ENCODE results near the gene WWC2.

Gene WWC2

DNA sequence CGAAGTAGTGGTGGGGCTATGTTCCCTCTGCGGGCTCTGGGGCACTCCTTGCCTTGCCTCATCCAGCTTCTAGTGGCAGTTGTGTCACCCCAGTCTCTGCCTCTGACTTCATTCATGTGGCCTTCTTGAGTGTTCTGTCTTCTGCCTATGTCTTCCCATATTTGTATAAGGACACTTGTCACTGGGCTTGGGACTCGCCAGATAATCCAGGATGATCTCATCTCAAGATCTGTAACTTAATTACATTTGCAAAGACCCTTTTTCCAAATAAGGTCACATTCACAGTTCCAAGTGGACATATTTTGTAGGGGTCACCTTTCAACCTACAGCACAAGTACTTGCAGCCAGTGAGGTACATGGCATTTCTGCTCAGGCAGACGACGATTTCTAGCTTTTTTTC is 253.5 kb downstream of the WWC2 start:
- Mint-ChIP-seq H3K4me3 (no peak overlapping the region), H3K4me1 (peaks cover 53% of the 10 kb centered on the region), H3K27me3 (ENCODE audit: low read depth, poor library complexity) (peaks cover 14% of the 10 kb centered on the region), H3K9me3 (no peaks in the 10 kb centered on the region), H3K27ac (peak overlapping the region; percentile 26), H3K36me3 (ENCODE audit: low read depth) (no peaks in the 10 kb centered on the region)
- no peak for DNase-seq
- TF ChIP-seq, protein P1, sequence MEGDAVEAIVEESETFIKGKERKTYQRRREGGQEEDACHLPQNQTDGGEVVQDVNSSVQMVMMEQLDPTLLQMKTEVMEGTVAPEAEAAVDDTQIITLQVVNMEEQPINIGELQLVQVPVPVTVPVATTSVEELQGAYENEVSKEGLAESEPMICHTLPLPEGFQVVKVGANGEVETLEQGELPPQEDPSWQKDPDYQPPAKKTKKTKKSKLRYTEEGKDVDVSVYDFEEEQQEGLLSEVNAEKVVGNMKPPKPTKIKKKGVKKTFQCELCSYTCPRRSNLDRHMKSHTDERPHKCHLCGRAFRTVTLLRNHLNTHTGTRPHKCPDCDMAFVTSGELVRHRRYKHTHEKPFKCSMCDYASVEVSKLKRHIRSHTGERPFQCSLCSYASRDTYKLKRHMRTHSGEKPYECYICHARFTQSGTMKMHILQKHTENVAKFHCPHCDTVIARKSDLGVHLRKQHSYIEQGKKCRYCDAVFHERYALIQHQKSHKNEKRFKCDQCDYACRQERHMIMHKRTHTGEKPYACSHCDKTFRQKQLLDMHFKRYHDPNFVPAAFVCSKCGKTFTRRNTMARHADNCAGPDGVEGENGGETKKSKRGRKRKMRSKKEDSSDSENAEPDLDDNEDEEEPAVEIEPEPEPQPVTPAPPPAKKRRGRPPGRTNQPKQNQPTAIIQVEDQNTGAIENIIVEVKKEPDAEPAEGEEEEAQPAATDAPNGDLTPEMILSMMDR (IDR thresholded peaks at IDR 0.05): no peak

DNA sequence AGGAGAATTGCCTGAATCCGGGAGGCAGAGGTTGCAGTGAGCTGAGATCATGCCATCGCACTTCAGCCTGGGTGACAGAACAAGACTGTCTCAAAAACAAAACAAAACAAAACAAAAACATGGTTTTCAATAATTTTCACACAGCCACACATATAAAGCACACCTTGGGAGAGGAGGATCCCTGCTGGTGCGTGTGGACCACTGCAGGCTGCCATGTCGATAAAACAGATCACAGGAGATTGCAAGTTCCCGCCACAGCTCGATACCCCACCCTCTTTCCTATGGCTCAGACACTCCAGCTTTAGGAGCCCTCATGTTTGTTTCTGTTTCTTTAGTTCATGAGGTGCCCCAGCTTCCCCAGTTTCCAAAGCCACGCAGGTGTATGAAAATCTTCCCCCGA is 254.5 kb downstream of the WWC2 start:
- Mint-ChIP-seq H3K4me3 (no peak overlapping the region), H3K27ac (no peak overlapping the region), H3K4me1 (peaks cover 51% of the 10 kb centered on the region), H3K36me3 (ENCODE audit: low read depth) (no peaks in the 10 kb centered on the region), H3K27me3 (ENCODE audit: low read depth, poor library complexity) (peaks cover 11% of the 10 kb centered on the region), H3K9me3 (no peaks in the 10 kb centered on the region)
- no peak for DNase-seq
- TF ChIP-seq, protein P1 (IDR thresholded peaks at IDR 0.05): no peak

DNA sequence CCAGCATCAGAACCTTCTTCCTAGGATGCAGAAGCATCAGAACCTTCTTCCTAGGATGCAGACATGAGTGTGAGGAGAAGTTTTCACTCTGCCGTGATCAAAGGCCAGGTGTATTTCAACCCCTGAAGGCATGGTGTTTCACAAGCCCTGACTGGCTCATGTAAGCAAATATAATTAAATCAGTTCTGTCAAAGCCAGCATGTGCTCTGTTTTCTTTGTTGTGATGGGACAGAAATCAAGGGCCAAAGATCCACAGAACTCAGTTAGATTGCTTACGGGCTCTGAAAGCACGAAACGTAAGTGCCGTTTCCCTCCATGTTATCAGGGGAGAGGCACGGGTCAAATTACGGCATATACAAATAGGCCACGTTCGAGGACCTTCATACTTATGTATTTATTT is 255.2 kb downstream of the WWC2 start:
- Mint-ChIP-seq H3K9me3 (no peaks in the 10 kb centered on the region), H3K4me3 (no peak overlapping the region), H3K27ac (no peak overlapping the region), H3K36me3 (ENCODE audit: low read depth) (no peaks in the 10 kb centered on the region), H3K27me3 (ENCODE audit: low read depth, poor library complexity) (peaks cover 9% of the 10 kb centered on the region), H3K4me1 (peaks cover 55% of the 10 kb centered on the region)
- no peak for DNase-seq
- TF ChIP-seq, protein P1 (IDR thresholded peaks at IDR 0.05): no peak

DNA sequence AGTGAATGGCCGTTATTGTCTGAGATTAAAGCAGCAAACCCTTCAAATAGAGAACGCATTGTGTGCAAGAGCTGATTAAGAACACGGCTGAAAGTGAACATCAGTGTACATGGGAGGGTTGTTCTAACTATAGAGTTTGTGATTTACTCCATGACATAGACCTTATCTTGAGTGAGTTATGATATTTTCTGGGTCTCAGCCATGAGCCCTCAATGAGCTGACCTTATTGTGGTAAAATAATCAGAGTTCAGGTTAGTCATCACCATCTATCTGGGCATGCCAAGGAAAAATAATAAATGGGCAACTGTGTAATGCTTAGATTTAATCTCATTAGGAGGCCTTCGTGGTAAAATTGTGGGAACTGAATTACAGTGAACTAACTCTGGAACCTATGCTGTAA is 256.3 kb downstream of the WWC2 start:
- H3K9me3 Mint-ChIP-seq: no peaks in the 10 kb centered on the region
- TF ChIP-seq, protein P1 (IDR thresholded peaks at IDR 0.05): no peak
- no peak for DNase-seq
- H3K27me3 Mint-ChIP-seq (ENCODE audit: low read depth, poor library complexity): peaks cover 9% of the 10 kb centered on the region
- no peaks in the 10 kb centered on the region for H3K36me3 Mint-ChIP-seq (ENCODE audit: low read depth)
- H3K27ac Mint-ChIP-seq: no peak overlapping the region
- peaks cover 64% of the 10 kb centered on the region for H3K4me1 Mint-ChIP-seq
- no peak overlapping the region for H3K4me3 Mint-ChIP-seq

DNA sequence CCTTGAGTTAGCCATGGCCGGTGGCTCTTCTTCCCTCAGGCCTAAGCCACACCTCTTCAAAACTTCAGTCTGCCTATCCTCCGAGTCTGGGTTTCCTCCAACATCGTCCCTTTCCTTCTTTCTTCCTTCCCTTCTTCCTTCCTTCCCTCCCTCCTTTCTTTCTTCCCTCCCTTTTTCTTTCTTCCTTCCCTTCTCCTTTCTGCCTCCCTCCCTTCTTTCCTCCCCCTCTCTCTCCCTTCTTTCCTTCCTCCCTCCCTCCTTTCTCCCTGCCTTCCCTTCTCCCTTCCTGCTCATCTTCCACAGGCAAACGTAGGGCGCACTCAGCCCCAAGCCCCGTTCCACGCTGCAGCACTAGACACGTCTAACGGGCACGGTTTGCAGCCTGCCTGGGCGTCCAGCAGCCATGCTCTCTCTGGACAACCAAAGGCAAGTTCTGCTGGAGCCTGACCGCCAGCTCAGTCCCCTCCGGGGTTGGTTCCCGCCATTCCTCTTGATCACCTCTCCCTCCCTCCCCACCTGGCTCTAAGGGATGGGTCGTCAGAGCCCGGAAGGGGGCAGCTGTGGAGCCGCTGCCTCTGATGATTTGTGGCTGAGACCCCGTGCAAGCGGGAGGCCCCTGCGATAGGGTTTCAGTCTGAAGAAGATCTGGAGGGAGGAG is 257.2 kb downstream of the WWC2 start:
- H3K9me3 Mint-ChIP-seq: no peaks in the 10 kb centered on the region
- no peak overlapping the region for H3K4me3 Mint-ChIP-seq
- H3K27me3 Mint-ChIP-seq (ENCODE audit: low read depth, poor library complexity): peaks cover 6% of the 10 kb centered on the region
- peak overlapping the region; percentile 68 for H3K27ac Mint-ChIP-seq
- no peaks in the 10 kb centered on the region for H3K36me3 Mint-ChIP-seq (ENCODE audit: low read depth)
- H3K4me1 Mint-ChIP-seq: peaks cover 58% of the 10 kb centered on the region
- DNase-seq: no peak
- TF ChIP-seq, protein P1 (IDR thresholded peaks at IDR 0.05): no peak

Measured in nephron progenitor cell (in vitro differentiated cells).